ENCODE measurements around the gene CDKAL1. TPM values are rescaled to one million over a fixed set of nuclear protein-coding genes. Genes with fewer than 3 reads are reported as not detected.

Gene CDKAL1
- total and polyA plus RNA-seq, 2 donors (not counting 3 experiments of a cell fraction or from before 2014, with no cell fraction given), result 6.1 to 20.5 TPM

DNA sequence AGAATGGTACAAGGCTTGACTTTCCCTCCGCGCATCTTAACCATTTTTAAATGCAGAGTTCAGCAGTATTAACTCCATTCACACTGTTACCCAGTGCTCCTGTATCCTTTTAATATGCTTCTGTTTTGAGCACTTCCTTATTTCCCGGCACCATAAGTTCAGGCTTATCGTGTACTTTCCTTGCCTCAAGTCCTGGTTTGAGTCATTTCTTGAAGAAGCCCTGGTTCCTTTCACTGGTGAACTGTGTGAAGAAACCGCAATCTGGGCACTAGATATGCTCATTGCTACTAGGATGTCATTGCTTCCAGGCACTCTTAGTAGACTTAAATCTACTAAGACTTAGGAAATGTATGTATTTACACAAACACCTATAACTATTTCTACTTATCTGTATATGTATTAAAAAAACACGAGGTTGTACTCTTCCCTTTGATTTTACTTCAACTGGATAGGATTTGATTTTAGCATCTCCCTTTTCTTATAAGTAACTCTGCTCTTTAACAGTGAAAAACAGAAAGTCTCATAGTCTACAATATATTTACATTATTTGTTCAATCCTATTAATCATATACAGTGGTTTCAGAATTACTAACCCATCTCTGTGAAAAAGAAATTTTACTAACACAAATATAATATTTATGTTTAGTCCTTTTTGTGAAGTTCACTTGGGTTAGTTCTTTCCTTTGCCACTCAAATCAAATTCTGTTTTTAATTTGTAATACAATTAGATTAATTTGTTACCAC is 135.5 kb downstream of the CDKAL1 start:
- dilution Hi-C loops (cut with MboI; ENCODE audit: extremely low pct_ligation_motif_present, low sequenced_read_pairs), result no loop called here
- POLR2A ChIA-PET, result no interaction called here

More for the DNA sequence above, 135.5 kb downstream of the CDKAL1 start:
- Histone ChIP-seq H3K79me2 (ENCODE audit: control insufficient read depth, insufficient read depth, low read length) (no peaks in the 10 kb centered on the region), H3K9ac (replicated peaks; ENCODE audit: extremely low read depth, insufficient read depth, low read length) (no peak overlapping the region), H3K4me2 (ENCODE audit: insufficient read depth, low read length) (no peak overlapping the region), H2AFZ (ENCODE audit: low read depth, low read length) (no peak overlapping the region), H3K36me3 (ENCODE audit: control insufficient read depth in 2 of 2, extremely low read depth in 1 of 2, insufficient read depth in 2 of 2, low read length in 2 of 2) (no peaks in the 10 kb centered on the region), H3K27me3 (ENCODE audit: control insufficient read depth in 2 of 2, insufficient read depth in 2 of 2, low read length in 2 of 2) (no peaks in the 10 kb centered on the region), H3K27ac (ENCODE audit: insufficient read depth, low read depth, low read length) (no peak overlapping the region), H3K4me3 (replicated peaks in 1 of 3; ENCODE audit: insufficient read depth in 1 of 3, low read depth in 1 of 3, low read length in 3 of 3) (no peak overlapping the region), H4K20me1 (replicated peaks; ENCODE audit: control insufficient read depth, extremely low read depth, insufficient read depth, low read length) (no peaks in the 10 kb centered on the region), H3K9me3 (replicated peaks; ENCODE audit: control insufficient read depth, insufficient read depth, low read length) (no peaks in the 10 kb centered on the region), H3K9me1 (replicated peaks; ENCODE audit: control insufficient read depth, extremely low read depth, insufficient read depth, low read length) (no peaks in the 10 kb centered on the region), H3K4me1 (ENCODE audit: control insufficient read depth, extremely low read depth, insufficient read depth, low read length) (peaks cover 15% of the 10 kb centered on the region)
- FAIRE-seq (no peak), DNase-seq (ENCODE audit: low read depth, low spot score) (no peak)
- intact Hi-C loops (cut with micrococcal nuclease), result no loop called here
- no peak for TF ChIP-seq POLR2A (IDR thresholded peaks at IDR 0.05; ENCODE audit: low read depth, low read length)
- no peak for TF ChIP-seq POLR2AphosphoS5 (IDR thresholded peaks at IDR 0.05; ENCODE audit: insufficient read depth, low read depth, low read length)
- TF ChIP-seq JUN (IDR thresholded peaks at IDR 0.05; ENCODE audit: borderline replicate concordance, insufficient read depth, insufficient read length, low read depth), result no peak
- TF ChIP-seq, protein P1, sequence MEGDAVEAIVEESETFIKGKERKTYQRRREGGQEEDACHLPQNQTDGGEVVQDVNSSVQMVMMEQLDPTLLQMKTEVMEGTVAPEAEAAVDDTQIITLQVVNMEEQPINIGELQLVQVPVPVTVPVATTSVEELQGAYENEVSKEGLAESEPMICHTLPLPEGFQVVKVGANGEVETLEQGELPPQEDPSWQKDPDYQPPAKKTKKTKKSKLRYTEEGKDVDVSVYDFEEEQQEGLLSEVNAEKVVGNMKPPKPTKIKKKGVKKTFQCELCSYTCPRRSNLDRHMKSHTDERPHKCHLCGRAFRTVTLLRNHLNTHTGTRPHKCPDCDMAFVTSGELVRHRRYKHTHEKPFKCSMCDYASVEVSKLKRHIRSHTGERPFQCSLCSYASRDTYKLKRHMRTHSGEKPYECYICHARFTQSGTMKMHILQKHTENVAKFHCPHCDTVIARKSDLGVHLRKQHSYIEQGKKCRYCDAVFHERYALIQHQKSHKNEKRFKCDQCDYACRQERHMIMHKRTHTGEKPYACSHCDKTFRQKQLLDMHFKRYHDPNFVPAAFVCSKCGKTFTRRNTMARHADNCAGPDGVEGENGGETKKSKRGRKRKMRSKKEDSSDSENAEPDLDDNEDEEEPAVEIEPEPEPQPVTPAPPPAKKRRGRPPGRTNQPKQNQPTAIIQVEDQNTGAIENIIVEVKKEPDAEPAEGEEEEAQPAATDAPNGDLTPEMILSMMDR (IDR thresholded peaks at IDR 0.05; ENCODE audit: extremely low read depth in 1 of 2, insufficient read depth in 1 of 2, low read depth in 1 of 2, low read length in 2 of 2), result no peak
- TF ChIP-seq FOS (IDR thresholded peaks at IDR 0.05; ENCODE audit: borderline replicate concordance, insufficient read depth, low read length), result no peak
- TF ChIP-seq, protein P2, sequence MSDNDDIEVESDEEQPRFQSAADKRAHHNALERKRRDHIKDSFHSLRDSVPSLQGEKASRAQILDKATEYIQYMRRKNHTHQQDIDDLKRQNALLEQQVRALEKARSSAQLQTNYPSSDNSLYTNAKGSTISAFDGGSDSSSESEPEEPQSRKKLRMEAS (IDR thresholded peaks at IDR 0.05; ENCODE audit: insufficient read depth, insufficient read length), result no peak
- no peak for TF ChIP-seq MYC (IDR thresholded peaks at IDR 0.05; ENCODE audit: low read depth, low read length)
- no peak for TF ChIP-seq GATA2 (IDR thresholded peaks at IDR 0.05; ENCODE audit: insufficient read depth, insufficient read length, low read depth, low read length)
- no peak for TF ChIP-seq EZH2 (IDR thresholded peaks at IDR 0.05; ENCODE audit: borderline replicate concordance, low read depth, low read length, severe bottlenecking)
- CTCF ChIA-PET, result interaction anchor here (0.6 kb wide), 1 partner anchor 919 kb away, joined by 3 read pairs; no protein-coding TSS in a partner anchor
- BruUV-seq (replicated peaks), result no TSS peak
